ENCODE data around the gene RABEP2. TPM values are rescaled to one million over a fixed set of nuclear protein-coding genes. Genes with fewer than 3 reads are reported as not detected.
"Not testable (repeated sequence)": the region's sequence is repeated elsewhere in the genome, so short reads cannot be mapped to it uniquely, and the experiment has no call there.

RABEP2 gene
- polyA plus RNA-seq, 6 donors from 2014 or later, result 6.9 to 40.4 (median 21.2) TPM

- peaks cover 56 to 85% (median 70%) of the 10 kb centered on the region in 3 donors for H3K4me1 Mint-ChIP-seq
These were observed 2.8 kb upstream of the RABEP2 start for GRCh38 chr16:28927815-28928214.

GRCh38 chr16:28926284-28926683, 1.2 kb upstream of the RABEP2 start:
- not testable (repeated sequence) for ATAC-seq (ENCODE audit: low read depth in 2 of 2); DNase-seq; H3K9me3 Mint-ChIP-seq; H3K36me3 Mint-ChIP-seq; H3K27me3 Mint-ChIP-seq
- Mint-ChIP-seq H3K27ac (peak overlapping the region; percentile 94 to 99 (median 98)), H3K4me3 (peak overlapping the region; percentile 94 to 98 (median 97)), H3K4me1 (peaks cover 46 to 82% (median 59%) of the 10 kb centered on the region in 3 donors)

More at GRCh38 chr16:28927815-28928214, 2.8 kb upstream of the RABEP2 start:
- peak overlapping the region; percentile 28 to 89 (median 54) for H3K27ac Mint-ChIP-seq
- no peaks in the 10 kb centered on the region for H3K9me3 Mint-ChIP-seq
- peak overlapping the region in 5 of 8 donors; percentile 30 to 97 (median 47) for H3K4me3 Mint-ChIP-seq
- DNase-seq, result no peak
- no peaks in the 10 kb centered on the region for H3K36me3 Mint-ChIP-seq
- H3K27me3 Mint-ChIP-seq, result no peaks in the 10 kb centered on the region
- no peak for ATAC-seq (ENCODE audit: low read depth in 2 of 2)

GRCh38 chr16:28925386-28926228, 569 bp upstream of the RABEP2 start:
- peak; percentile 32 to 35 for ATAC-seq (ENCODE audit: low read depth in 2 of 2)
- peak overlapping the region; percentile 94 to 99 (median 98) for H3K27ac Mint-ChIP-seq

GRCh38 chr16:28924399-28924761, 658 bp downstream of the RABEP2 start:
- H3K4me1 Mint-ChIP-seq, result peaks cover 38 to 71% (median 50%) of the 10 kb centered on the region in 3 donors
- H3K36me3 Mint-ChIP-seq, result peaks cover 0 to 8% of the 10 kb centered on the region in 2 donors
- ATAC-seq (ENCODE audit: low read depth in 2 of 2), result peak; percentile 4
- DNase-seq, result no peak
- no peaks in the 10 kb centered on the region for H3K9me3 Mint-ChIP-seq
- peak overlapping the region; percentile 93 to 97 (median 97) for H3K4me3 Mint-ChIP-seq
- H3K27me3 Mint-ChIP-seq, result no peaks in the 10 kb centered on the region
- H3K27ac Mint-ChIP-seq, result peak overlapping the region; percentile 98 to 99 (median 98)

More at GRCh38 chr16:28925386-28926228, 569 bp upstream of the RABEP2 start:
- DNase-seq, result peak; percentile 82
- Mint-ChIP-seq H3K4me3 (peak overlapping the region; percentile 94 to 98 (median 97)), H3K4me1 (peaks cover 45 to 77% (median 57%) of the 10 kb centered on the region in 3 donors), H3K27me3 (no peaks in the 10 kb centered on the region), H3K36me3 (peaks cover 0 to 8% of the 10 kb centered on the region in 2 donors), H3K9me3 (no peaks in the 10 kb centered on the region)

GRCh38 chr16:28923652-28924398, 1.2 kb downstream of the RABEP2 start:
- Mint-ChIP-seq H3K9me3 (no peaks in the 10 kb centered on the region), H3K4me3 (peak overlapping the region; percentile 93 to 97 (median 97)), H3K27ac (peak overlapping the region; percentile 98 to 99 (median 98)), H3K36me3 (peaks cover 0 to 8% of the 10 kb centered on the region in 2 donors), H3K27me3 (no peaks in the 10 kb centered on the region), H3K4me1 (peaks cover 35 to 70% (median 50%) of the 10 kb centered on the region in 3 donors)
- ATAC-seq (ENCODE audit: low read depth in 2 of 2), result peak; percentile 62 to 64
- DNase-seq, result peak; percentile 82

GRCh38 chr16:28923231-28923587, 1.8 kb downstream of the RABEP2 start:
- H3K27me3 Mint-ChIP-seq, result no peaks in the 10 kb centered on the region
- peaks cover 34 to 65% (median 49%) of the 10 kb centered on the region in 3 donors for H3K4me1 Mint-ChIP-seq
- no peaks in the 10 kb centered on the region for H3K9me3 Mint-ChIP-seq
- H3K36me3 Mint-ChIP-seq, result peaks cover 0 to 8% of the 10 kb centered on the region in 2 donors
- peak overlapping the region; percentile 93 to 97 (median 97) for H3K4me3 Mint-ChIP-seq
- peak overlapping the region; percentile 66 to 99 (median 98) for H3K27ac Mint-ChIP-seq
- DNase-seq (no peak), ATAC-seq (ENCODE audit: low read depth in 2 of 2) (no peak)

- DNase-seq, result no peak
- ATAC-seq (ENCODE audit: low read depth in 2 of 2), result no peak
- H3K9me3 Mint-ChIP-seq, result no peaks in the 10 kb centered on the region
- H3K36me3 Mint-ChIP-seq, result peaks cover 5 to 25% of the 10 kb centered on the region in 2 donors
- no peaks in the 10 kb centered on the region for H3K27me3 Mint-ChIP-seq
- no peak overlapping the region for H3K4me3 Mint-ChIP-seq
- H3K27ac Mint-ChIP-seq, result no peak overlapping the region
- H3K4me1 Mint-ChIP-seq, result peaks cover 20 to 36% (median 25%) of the 10 kb centered on the region in 3 donors
These were observed 6.3 kb downstream of the RABEP2 start for GRCh38 chr16:28918698-28919097.

GRCh38 chr16:28917095-28917494, 7.9 kb downstream of the RABEP2 start:
- peak overlapping the region in 3 of 6 donors; percentile 44 to 89 (median 79) for H3K27ac Mint-ChIP-seq
- no peaks in the 10 kb centered on the region for H3K27me3 Mint-ChIP-seq
- H3K36me3 Mint-ChIP-seq, result peaks cover 5 to 25% of the 10 kb centered on the region in 2 donors
- DNase-seq (no peak), ATAC-seq (ENCODE audit: low read depth in 2 of 2) (no peak)
- H3K9me3 Mint-ChIP-seq, result no peaks in the 10 kb centered on the region
- H3K4me1 Mint-ChIP-seq, result peaks cover 14 to 22% (median 20%) of the 10 kb centered on the region in 3 donors
- H3K4me3 Mint-ChIP-seq, result no peak overlapping the region

GRCh38 chr16:28915181-28915580, 9.9 kb downstream of the RABEP2 start:
- Mint-ChIP-seq H3K27me3 (no peaks in the 10 kb centered on the region), H3K4me3 (no peak overlapping the region), H3K9me3 (no peaks in the 10 kb centered on the region), H3K36me3 (peaks cover 5 to 17% of the 10 kb centered on the region in 2 donors), H3K27ac (no peak overlapping the region), H3K4me1 (peaks cover 18 to 24% (median 18%) of the 10 kb centered on the region in 3 donors)
- ATAC-seq (ENCODE audit: low read depth in 2 of 2) (no peak), DNase-seq (no peak)

- Mint-ChIP-seq H3K9me3 (no peaks in the 10 kb centered on the region), H3K4me1 (peaks cover 20 to 25% (median 22%) of the 10 kb centered on the region in 3 donors), H3K27ac (no peak overlapping the region), H3K27me3 (no peaks in the 10 kb centered on the region), H3K4me3 (peak overlapping the region in 1 of 8 donors; percentile 65), H3K36me3 (peaks cover 5 to 17% of the 10 kb centered on the region in 2 donors)
- no peak for ATAC-seq (ENCODE audit: low read depth in 2 of 2)
- DNase-seq, result no peak
These were observed 10.9 kb downstream of the RABEP2 start for GRCh38 chr16:28913946-28914724.

- Mint-ChIP-seq H3K4me1 (peaks cover 20 to 24% (median 22%) of the 10 kb centered on the region in 3 donors), H3K36me3 (peaks cover 5 to 17% of the 10 kb centered on the region in 2 donors), H3K27me3 (no peaks in the 10 kb centered on the region), H3K9me3 (no peaks in the 10 kb centered on the region), H3K27ac (peak overlapping the region in 2 of 6 donors; percentile 49 to 59), H3K4me3 (peak overlapping the region in 1 of 8 donors; percentile 3)
- ATAC-seq (ENCODE audit: low read depth in 2 of 2) (no peak), DNase-seq (no peak)
These were observed 12.5 kb downstream of the RABEP2 start for GRCh38 chr16:28912558-28912957.

GRCh38 chr16:28910086-28911031, 14.7 kb downstream of the RABEP2 start:
- Mint-ChIP-seq H3K4me3 (peak overlapping the region in 5 of 8 donors; percentile 15 to 77 (median 39)), H3K4me1 (peaks cover 15 to 16% (median 16%) of the 10 kb centered on the region in 3 donors), H3K36me3 (peaks cover 0 to 10% of the 10 kb centered on the region in 2 donors), H3K27me3 (no peaks in the 10 kb centered on the region), H3K9me3 (no peaks in the 10 kb centered on the region), H3K27ac (peak overlapping the region; percentile 16 to 89 (median 54))
- peak; percentile 88 to 90 for ATAC-seq (ENCODE audit: low read depth in 2 of 2)
- peak; percentile 31 for DNase-seq

Data from naive B cell (primary cell).